GM18499 (cell line): Measurements from ENCODE around the gene EIF4E1B.
"Not testable (repeated sequence)": the region's sequence is repeated elsewhere in the genome, so short reads cannot be mapped to it uniquely, and the experiment has no call there.

ENCODE experiments used
- ATAC-seq: cut with Tn5 transposase; IDR thresholded peaks from one replicate; pipeline ENCODE4 v1.9.1; 2021; ENCODE audit warnings: moderate number of reproducible peaks; ENCODE audit not compliant: insufficient read depth, unreplicated experiment

Gene EIF4E1B

GRCh38 chr5:176629853-176630680, at the start of gene EIF4E1B, which contains the start of gene SNCB:
Gene EIF4E1B (plus strand): TSS chr5:176630675. CDS start chr5:176642788, 12,113 bp downstream.
Gene SNCB (minus strand): TSS chr5:176630534. CDS start chr5:176629654, 880 bp downstream.
- no peak for ATAC-seq

GRCh38 chr5:176581361-176581760, 49.1 kb upstream of the EIF4E1B start:
- ATAC-seq, result no peak

- no peak for ATAC-seq
Measured at GRCh38 chr5:176583076-176583475, 47.4 kb upstream of the EIF4E1B start.

GRCh38 chr5:176587398-176587797, 43.1 kb upstream of the EIF4E1B start:
- ATAC-seq, result no peak

- no peak for ATAC-seq
Measured at GRCh38 chr5:176588297-176588696, 42.2 kb upstream of the EIF4E1B start.

GRCh38 chr5:176589039-176589769, 41.3 kb upstream of the EIF4E1B start:
- ATAC-seq, result no peak

- no peak for ATAC-seq
Measured at GRCh38 chr5:176590035-176590717, 40.3 kb upstream of the EIF4E1B start.

GRCh38 chr5:176591667-176592066, 38.8 kb upstream of the EIF4E1B start:
- not testable (repeated sequence) for ATAC-seq

- no peak for ATAC-seq
Measured at GRCh38 chr5:176592573-176592972, 37.9 kb upstream of the EIF4E1B start.

GRCh38 chr5:176593273-176593869, 37.1 kb upstream of the EIF4E1B start:
- no peak for ATAC-seq

- no peak for ATAC-seq
Measured at GRCh38 chr5:176594554-176594953, 35.9 kb upstream of the EIF4E1B start.

GRCh38 chr5:176595386-176595943, 35.0 kb upstream of the EIF4E1B start:
- no peak for ATAC-seq

- ATAC-seq, result no peak
Measured at GRCh38 chr5:176596069-176596644, 34.3 kb upstream of the EIF4E1B start.

GRCh38 chr5:176596689-176597416, 33.6 kb upstream of the EIF4E1B start:
- no peak for ATAC-seq

- no peak for ATAC-seq
Measured at GRCh38 chr5:176597417-176598389, 32.8 kb upstream of the EIF4E1B start.

- not testable (repeated sequence) for ATAC-seq
Measured at GRCh38 chr5:176599749-176600430, 30.6 kb upstream of the EIF4E1B start.

- ATAC-seq, result no peak
Measured at GRCh38 chr5:176601901-176602482, 28.5 kb upstream of the EIF4E1B start.
